H1 (cell line): ENCODE results near the gene USE1. TPM values are rescaled to one million over a fixed set of nuclear protein-coding genes. Genes with fewer than 3 reads are reported as not detected.

ENCODE experiments used
- BACH1 ChIP-seq: IDR thresholded peaks from 2 replicates; pipeline ENCODE4 v1.6.1; 2012; ENCODE audit warnings: low read length, improper control_type of control experiment
- EGR1 ChIP-seq: IDR thresholded peaks from 2 replicates; pipeline ENCODE4 v1.6.1; 2011; ENCODE audit warnings: low read depth, low read length, borderline replicate concordance
- HDAC6 ChIP-seq: IDR thresholded peaks from one replicate; pipeline ENCODE4 v1.7.1; 2012; ENCODE audit warnings: low read depth, mild to moderate bottlenecking, inconsistent platforms, low read length, moderate library complexity
- KDM5A ChIP-seq: fragments of 200-600 bp; IDR thresholded peaks from 2 replicates; pipeline ENCODE4 v1.7.1; 2012; ENCODE audit warnings: mild to moderate bottlenecking, low read length, inconsistent platforms, mixed read lengths
- RAD21 ChIP-seq, 2 experiments: IDR thresholded peaks in 1 of 2; conservative IDR thresholded peaks in 1 of 2; 2 replicates each; pipeline ENCODE4 v1.6.1; 2011; ENCODE audit warnings: low read depth in 2 of 2, low read length in 2 of 2, improper control_type of control experiment in 1 of 2, inconsistent platforms in 1 of 2, mild to moderate bottlenecking in 1 of 2, moderate library complexity in 1 of 2
- SAP30 ChIP-seq: fragments of 300-600 bp; sonication (generic); IDR thresholded peaks from 2 replicates; pipeline ENCODE4 v1.7.1; 2012; ENCODE audit warnings: low read length, moderate library complexity, mild to moderate bottlenecking, inconsistent platforms; ENCODE audit not compliant: insufficient read depth, insufficient replicate concordance
- polyA plus RNA-seq, 7 experiments: library from polyadenylated mRNA; depleted of rRNA in 3 of 7; stranded (reverse) in 5 of 7; unstranded in 2 of 7; fragments of >200 nt in 5 of 7; fragments of 200-250 nt in 2 of 7; gene quantifications; 1 replicate in 5 of 7; 2 replicates in 1 of 7; 4 replicates in 1 of 7; pipeline versions ENCODE4 v1.2.1 to v1.2.3, GENCODE V29; 2011 to 2013; ENCODE audit warnings: missing spikeins in 2 of 7, mixed read lengths in 2 of 7
- total RNA-seq: library from RNA; stranded (reverse); fragmentation: NEBNext Ultra II Directional; extraction: Animal tissue kit (Norgen Biotek cat#: 25700); gene quantifications from 2 replicates; pipeline ENCODE4 v1.2.1, GENCODE V29; 2021

USE1 gene
- total and polyA plus RNA-seq, 2 of the 8 experiments (the other 6 are each of a cell fraction or from before 2014, with no cell fraction given): 8.7 to 13.9 TPM

DNA sequence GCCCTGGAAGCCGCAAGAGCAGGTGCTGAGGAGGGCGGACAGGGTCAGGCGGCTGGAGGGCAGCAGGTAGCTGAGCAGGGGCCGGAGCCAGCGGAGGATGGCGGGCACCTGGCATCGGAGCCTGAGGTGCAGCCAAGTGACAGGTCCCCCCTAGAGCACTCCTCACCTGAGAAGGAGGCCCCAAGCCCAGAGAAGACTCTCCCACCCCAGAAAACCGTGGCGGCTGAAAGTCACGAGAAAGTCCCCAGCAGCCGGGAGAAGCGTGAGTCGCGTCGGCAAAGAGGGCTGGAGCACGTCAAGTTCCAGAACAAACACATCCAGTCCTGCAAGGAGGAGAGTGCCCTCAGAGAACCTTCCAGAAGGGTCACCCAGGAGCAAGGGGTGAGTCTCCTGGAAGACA is 20.5 kb upstream of the USE1 start (continued):
- TF ChIP-seq RAD21 (IDR thresholded peaks at IDR 0.05 in 1 of 2, conservative IDR thresholded peaks at IDR 0.05 in 1 of 2; ENCODE audit: low read depth in 2 of 2, low read length in 2 of 2): no peak
- no peak for TF ChIP-seq HDAC6
- no peak for TF ChIP-seq KDM5A
- no peak for TF ChIP-seq BACH1
- TF ChIP-seq SAP30: no peak
- no peak for TF ChIP-seq EGR1
